Hepatocyte (in vitro differentiated cells): ENCODE measurements around the gene PTPRN2.

ENCODE experiments used
- CTCF ChIP-seq: fragments of 200-600 bp; sonication (generic); IDR thresholded peaks from 2 replicates; pipeline ENCODE4 v1.5.1; 2016; ENCODE audit warnings: antibody characterized with exemption, mild to moderate bottlenecking; ENCODE audit not compliant: poor library complexity
- EZH2phosphoT487 ChIP-seq: fragments of 200-600 bp; sonication (generic); IDR thresholded peaks from one replicate; pipeline ENCODE4 v1.6.1; 2018; ENCODE audit warnings: antibody characterized with exemption, mild to moderate bottlenecking, low read depth, moderate library complexity; ENCODE audit not compliant: unreplicated experiment, severe bottlenecking

DNA sequence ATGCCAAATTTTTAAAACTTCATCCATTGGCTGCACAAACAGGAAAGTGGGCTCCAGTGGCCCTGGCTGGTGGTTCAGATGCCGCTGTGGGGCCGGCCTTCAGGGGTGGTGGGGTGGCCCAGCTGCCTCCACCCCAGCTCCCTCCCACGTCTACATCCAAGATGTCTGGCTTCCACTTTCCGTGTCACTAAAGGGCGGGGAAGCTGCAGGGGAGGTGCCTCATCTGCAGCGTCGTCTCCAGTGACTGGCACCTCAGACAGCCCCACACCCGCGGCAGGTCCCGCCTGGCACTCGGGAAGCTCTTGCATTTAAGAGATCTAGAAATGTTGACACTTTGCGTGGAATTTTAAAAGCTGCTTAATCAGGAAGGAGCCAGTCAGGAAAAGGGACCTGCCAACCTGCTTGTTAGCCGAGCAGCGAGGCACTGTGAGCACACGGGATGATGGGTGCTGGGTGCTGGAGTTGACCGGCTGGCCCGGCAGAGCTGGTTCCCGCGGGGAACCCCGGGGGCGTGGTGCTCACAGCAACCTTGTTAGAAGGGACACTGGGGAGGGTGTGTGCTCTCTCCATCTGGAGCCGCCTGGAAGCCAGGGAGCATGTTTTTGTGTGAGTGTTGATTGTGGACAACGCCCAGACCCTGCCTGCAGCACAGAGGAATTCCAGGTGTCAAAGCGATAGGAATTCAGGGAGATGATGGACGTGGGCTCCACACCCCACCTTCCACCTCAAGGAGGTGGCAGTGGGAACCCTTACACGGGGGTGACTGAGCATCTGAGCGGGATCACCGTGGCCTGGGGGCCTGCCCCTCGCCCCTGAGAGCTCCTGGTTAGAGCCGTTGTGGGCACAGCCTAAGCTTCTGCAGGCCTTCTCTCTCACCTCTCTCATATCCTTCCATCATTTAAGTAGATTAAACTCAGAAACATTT, 320.5 kb downstream of the PTPRN2 start:
- TF ChIP-seq CTCF (no peak), EZH2phosphoT487 (no peak)
